SK-N-SH treated with all-trans-retinoic acid at 6 μM for 48 hours (cell line): ENCODE results near the gene CDH7.

Experiments
- ZFP3 ChIP-seq: fragments of 250-450 bp; sonication (Bioruptor Pico); IDR thresholded peaks from 2 replicates; pipeline ENCODE4 v1.5.0; 2020; ENCODE audit warnings: mild to moderate bottlenecking, moderate library complexity
- TF ChIP-seq, protein P1 (sequence below): fragments of 250-450 bp; sonication (Bioruptor Pico); IDR thresholded peaks from 2 replicates; pipeline ENCODE4 v1.8.0; 2020; ENCODE audit warnings: mild to moderate bottlenecking, moderate library complexity, borderline replicate concordance

DNA sequence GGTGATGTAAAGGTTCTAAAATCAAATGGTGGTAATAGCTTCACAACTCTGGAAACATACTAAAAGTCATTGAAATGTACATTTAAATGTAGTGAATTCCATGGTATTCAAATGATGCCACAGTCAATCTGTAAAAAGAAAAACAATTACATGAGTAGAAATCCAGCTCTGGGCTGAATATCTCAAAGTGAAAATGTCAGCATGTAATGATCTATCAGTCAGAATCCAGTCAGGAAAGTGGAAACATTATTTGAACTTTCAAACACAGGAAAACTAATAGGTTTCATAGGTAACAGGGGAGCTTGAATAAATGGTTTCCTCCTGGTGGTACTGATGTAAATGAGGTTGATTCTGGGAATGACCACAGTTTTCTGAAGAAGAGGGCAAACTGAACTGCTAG lies 186.4 kb downstream of the CDH7 start:
- no peak for TF ChIP-seq ZFP3
- TF ChIP-seq, protein P1, sequence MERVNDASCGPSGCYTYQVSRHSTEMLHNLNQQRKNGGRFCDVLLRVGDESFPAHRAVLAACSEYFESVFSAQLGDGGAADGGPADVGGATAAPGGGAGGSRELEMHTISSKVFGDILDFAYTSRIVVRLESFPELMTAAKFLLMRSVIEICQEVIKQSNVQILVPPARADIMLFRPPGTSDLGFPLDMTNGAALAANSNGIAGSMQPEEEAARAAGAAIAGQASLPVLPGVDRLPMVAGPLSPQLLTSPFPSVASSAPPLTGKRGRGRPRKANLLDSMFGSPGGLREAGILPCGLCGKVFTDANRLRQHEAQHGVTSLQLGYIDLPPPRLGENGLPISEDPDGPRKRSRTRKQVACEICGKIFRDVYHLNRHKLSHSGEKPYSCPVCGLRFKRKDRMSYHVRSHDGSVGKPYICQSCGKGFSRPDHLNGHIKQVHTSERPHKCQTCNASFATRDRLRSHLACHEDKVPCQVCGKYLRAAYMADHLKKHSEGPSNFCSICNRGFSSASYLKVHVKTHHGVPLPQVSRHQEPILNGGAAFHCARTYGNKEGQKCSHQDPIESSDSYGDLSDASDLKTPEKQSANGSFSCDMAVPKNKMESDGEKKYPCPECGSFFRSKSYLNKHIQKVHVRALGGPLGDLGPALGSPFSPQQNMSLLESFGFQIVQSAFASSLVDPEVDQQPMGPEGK: no peak
